ENCODE data around the gene ERN1. TPM values are rescaled to one million over a fixed set of nuclear protein-coding genes. Genes with fewer than 3 reads are reported as not detected.
A peak's percentile ranks its signal among the peaks of the same experiment; 100 is the strongest.
"Not testable (repeated sequence)": the region's sequence is repeated elsewhere in the genome, so short reads cannot be mapped to it uniquely, and the experiment has no call there.

The ERN1 gene
- total and polyA plus RNA-seq, 7 donors = 1.2 to 9.4 (median 7.4) TPM

GRCh38 chr17:64022611-64023063 is 107.3 kb downstream of the ERN1 start:
- H3K27me3 ChIP-seq = peaks cover 0 to 4% (median 0%) of the 10 kb centered on the region in 3 donors
- 73 to 80% methylated on average over 5 of the region's 5 CpGs for WGBS, 2 donors
- no peaks in the 10 kb centered on the region for H3K9me3 ChIP-seq
- H3K27ac ChIP-seq = no peak overlapping the region
- peak; percentile 32 for DNase-seq
- no peak for TF ChIP-seq EP300 (IDR thresholded peaks at IDR 0.05)
- no peak for TF ChIP-seq POLR2AphosphoS5 (IDR thresholded peaks at IDR 0.05)
- TF ChIP-seq CTCF (IDR thresholded peaks at IDR 0.05) = no peak
- no peak for TF ChIP-seq POLR2A (IDR thresholded peaks at IDR 0.05)
- H3K4me1 ChIP-seq = peaks cover 0 to 7% (median 6%) of the 10 kb centered on the region in 4 donors
- no peaks in the 10 kb centered on the region for H3K36me3 ChIP-seq
- intact Hi-C loops (cut with DNase I) = no loop called here
- H3K4me3 ChIP-seq = no peak overlapping the region

- no peaks in the 10 kb centered on the region for H3K36me3 ChIP-seq
- H3K4me3 ChIP-seq = peak within 1 kb of the TSS; percentile 8 to 46 (median 36)
- no peaks in the 10 kb centered on the region for H3K27me3 ChIP-seq
- no peaks in the 10 kb centered on the region for H3K9me3 ChIP-seq
- peak; percentile 79 for DNase-seq
- TF ChIP-seq POLR2A (IDR thresholded peaks at IDR 0.05) (peak in 1 of 2 donors; percentile 7), POLR2AphosphoS5 (IDR thresholded peaks at IDR 0.05) (peak; percentile 47 to 67 (median 54)), CTCF (IDR thresholded peaks at IDR 0.05) (no peak), EP300 (IDR thresholded peaks at IDR 0.05) (no peak)
- peak within 1 kb of the TSS; percentile 49 to 68 (median 62) for H3K27ac ChIP-seq
- intact Hi-C loops (cut with DNase I) = no loop called here
- WGBS, 2 donors = 7 to 10% methylated on average over 23 of the region's 23 CpGs
- H3K4me1 ChIP-seq = peaks cover 0 to under 1% (median 0%) of the 10 kb centered on the region in 4 donors
Measured at GRCh38 chr17:64020056-64020766, 109.7 kb downstream of the ERN1 start, which contains the start of gene ICAM2. TSS of gene ICAM2 (minus strand) at chr17:64020633. CDS start at chr17:64006691, 13,942 bp downstream.

- intact Hi-C loops (cut with DNase I); H3K36me3 ChIP-seq; H3K9me3 ChIP-seq; H3K4me1 ChIP-seq; H3K27me3 ChIP-seq: not testable (repeated sequence)
- Histone ChIP-seq H3K27ac (peak overlapping the region; percentile 49 to 68 (median 62)), H3K4me3 (peak overlapping the region in 3 of 4 donors; percentile 32 to 46 (median 40))
- 65 to 75% methylated on average over 9 of the region's 9 CpGs for WGBS, 2 donors
- DNase-seq = peak; percentile 12
Measured at GRCh38 chr17:64019551-64019961, 110.4 kb downstream of the ERN1 start.

- WGBS, 2 donors = 75 to 85% methylated on average over 2 of the region's 2 CpGs
- H3K27ac ChIP-seq = no peak overlapping the region
Measured at GRCh38 chr17:64017381-64017980, 112.5 kb downstream of the ERN1 start.

More at GRCh38 chr17:64017381-64017980, 112.5 kb downstream of the ERN1 start:
- intact Hi-C loops (cut with DNase I) = no loop called here
- H3K9me3 ChIP-seq = no peaks in the 10 kb centered on the region
- no peak for TF ChIP-seq POLR2A (IDR thresholded peaks at IDR 0.05)
- TF ChIP-seq CTCF (IDR thresholded peaks at IDR 0.05) = peak in 1 of 4 experiments; percentile 11
- H3K36me3 ChIP-seq = no peaks in the 10 kb centered on the region
- no peak for DNase-seq
- H3K27me3 ChIP-seq = no peaks in the 10 kb centered on the region
- H3K4me3 ChIP-seq = no peak overlapping the region
- H3K4me1 ChIP-seq = no peaks in the 10 kb centered on the region
